HG03432 (cell line): ENCODE measurements around the gene ARF1.

Experiments used
- ATAC-seq: cut with Tn5 transposase; IDR thresholded peaks from one replicate; pipeline ENCODE4 v1.9.1; 2021; ENCODE audit warnings: mild to moderate bottlenecking, moderate library complexity; ENCODE audit not compliant: unreplicated experiment

ARF1 gene

DNA sequence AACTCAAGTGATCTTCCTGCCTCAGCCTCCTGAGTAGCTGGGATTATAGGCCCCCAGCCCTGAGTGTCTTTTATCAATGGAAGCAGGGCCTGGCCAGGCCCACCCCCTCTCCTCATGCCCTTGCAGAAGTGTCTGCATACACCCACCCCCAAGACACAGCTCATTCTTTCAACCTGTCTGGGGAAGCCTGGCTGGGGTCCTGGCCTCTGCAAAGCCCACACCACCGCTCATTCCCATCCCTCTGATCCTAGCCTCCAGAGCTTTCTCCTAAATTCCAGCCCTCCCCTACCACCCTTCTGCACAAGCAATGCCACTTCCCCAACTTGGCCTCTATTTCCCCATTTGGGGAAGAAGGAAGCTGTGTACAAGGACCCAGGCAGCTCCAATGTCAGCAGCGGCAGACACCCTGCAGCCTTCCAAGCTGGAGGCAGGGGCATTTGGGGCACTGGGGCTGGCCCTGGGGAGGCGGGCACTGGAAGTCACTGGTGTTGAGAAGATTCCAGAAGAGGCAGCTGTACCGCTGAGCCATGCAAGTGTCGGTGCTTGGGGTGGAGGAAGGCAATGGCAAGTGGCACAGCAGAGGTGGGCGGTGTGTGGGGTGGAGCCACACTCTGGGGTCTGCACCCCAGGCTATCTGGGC lies 33.7 kb upstream of the ARF1 start:
- ATAC-seq: no peak

DNA sequence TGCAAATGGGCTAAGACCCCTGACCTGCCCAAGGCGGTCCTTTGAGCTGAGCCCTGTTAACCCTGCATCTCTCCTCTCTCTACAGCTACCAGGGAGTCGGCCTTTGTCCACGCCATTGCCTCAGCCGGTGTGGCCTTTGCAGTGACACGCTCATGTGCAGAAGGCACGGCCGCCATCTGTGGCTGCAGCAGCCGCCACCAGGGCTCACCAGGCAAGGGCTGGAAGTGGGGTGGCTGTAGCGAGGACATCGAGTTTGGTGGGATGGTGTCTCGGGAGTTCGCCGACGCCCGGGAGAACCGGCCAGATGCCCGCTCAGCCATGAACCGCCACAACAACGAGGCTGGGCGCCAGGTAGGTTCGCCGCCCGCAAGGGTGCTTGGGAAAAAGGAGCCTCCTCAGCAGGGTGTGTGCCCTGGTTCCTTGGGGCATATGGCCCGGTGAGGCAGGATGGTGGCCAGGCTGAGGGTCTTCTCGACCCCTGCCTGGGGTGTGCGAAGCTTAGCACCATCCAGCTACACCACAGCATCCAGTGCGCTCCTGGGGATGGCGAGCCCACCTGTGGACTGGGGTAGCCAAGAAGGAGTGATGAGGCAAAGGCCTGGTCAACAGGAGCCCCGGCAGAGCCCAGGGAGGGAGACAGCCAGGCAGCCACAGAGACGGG lies 31.8 kb upstream of the ARF1 start:
- no peak for ATAC-seq

DNA sequence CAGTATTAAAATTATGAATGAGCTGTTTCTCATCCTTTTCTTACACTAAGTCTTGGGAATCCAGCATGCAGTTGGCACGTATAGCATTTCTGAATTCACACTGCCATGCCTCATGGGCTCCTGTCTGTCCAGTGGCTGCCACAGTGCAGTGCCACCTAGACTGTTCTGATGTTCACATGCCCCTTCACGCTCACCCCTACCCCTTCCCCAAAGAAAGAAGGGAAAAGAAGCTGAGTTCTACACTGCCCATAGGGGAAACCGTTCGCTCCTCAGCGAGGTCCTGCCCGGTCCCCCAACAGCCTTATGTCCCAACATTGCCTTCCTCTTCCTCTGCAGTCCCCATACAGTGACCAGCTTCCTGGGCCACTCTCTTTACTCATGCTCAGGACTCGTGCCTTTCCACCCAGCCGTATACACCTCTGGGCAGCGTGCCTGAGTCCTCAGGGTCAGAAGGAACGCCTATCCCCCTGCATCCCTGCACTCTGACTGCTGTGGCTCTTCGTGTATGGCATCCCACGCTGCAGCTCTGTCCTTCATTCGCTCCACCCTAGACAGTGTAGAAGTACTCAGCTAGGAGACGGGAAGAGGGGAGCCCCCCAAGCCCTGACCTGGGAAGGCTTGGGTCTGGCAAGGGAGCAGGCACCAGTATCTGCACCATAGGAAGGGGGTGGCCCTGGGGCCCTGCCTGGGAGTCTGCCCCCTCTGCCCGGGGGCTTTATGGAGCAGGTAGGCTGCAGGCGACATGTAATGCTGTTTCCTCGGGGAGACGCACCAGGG lies 24.1 kb upstream of the ARF1 start:
- no peak for ATAC-seq

DNA sequence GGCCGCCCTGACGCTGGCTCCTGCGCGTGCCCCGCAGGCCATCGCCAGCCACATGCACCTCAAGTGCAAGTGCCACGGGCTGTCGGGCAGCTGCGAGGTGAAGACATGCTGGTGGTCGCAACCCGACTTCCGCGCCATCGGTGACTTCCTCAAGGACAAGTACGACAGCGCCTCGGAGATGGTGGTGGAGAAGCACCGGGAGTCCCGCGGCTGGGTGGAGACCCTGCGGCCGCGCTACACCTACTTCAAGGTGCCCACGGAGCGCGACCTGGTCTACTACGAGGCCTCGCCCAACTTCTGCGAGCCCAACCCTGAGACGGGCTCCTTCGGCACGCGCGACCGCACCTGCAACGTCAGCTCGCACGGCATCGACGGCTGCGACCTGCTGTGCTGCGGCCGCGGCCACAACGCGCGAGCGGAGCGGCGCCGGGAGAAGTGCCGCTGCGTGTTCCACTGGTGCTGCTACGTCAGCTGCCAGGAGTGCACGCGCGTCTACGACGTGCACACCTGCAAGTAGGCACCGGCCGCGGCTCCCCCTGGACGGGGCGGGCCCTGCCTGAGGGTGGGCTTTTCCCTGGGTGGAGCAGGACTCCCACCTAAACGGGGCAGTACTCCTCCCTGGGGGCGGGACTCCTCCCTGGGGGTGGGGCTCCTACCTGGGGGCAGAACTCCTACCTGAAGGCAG lies 23.4 kb upstream of the ARF1 start:
- ATAC-seq: no peak

DNA sequence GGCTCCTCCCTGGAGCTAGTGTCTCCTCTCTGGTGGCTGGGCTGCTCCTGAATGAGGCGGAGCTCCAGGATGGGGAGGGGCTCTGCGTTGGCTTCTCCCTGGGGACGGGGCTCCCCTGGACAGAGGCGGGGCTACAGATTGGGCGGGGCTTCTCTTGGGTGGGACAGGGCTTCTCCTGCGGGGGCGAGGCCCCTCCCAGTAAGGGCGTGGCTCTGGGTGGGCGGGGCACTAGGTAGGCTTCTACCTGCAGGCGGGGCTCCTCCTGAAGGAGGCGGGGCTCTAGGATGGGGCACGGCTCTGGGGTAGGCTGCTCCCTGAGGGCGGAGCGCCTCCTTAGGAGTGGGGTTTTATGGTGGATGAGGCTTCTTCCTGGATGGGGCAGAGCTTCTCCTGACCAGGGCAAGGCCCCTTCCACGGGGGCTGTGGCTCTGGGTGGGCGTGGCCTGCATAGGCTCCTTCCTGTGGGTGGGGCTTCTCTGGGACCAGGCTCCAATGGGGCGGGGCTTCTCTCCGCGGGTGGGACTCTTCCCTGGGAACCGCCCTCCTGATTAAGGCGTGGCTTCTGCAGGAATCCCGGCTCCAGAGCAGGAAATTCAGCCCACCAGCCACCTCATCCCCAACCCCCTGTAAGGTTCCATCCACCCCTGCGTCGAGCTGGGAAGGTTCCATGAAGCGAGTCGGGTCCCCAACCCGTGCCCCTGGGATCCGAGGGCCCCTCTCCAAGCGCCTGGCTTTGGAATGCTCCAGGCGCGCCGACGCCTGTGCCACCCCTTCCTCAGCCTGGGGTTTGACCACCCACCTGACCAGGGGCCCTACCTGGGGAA lies 22.7 kb upstream of the ARF1 start:
- ATAC-seq: no peak

DNA sequence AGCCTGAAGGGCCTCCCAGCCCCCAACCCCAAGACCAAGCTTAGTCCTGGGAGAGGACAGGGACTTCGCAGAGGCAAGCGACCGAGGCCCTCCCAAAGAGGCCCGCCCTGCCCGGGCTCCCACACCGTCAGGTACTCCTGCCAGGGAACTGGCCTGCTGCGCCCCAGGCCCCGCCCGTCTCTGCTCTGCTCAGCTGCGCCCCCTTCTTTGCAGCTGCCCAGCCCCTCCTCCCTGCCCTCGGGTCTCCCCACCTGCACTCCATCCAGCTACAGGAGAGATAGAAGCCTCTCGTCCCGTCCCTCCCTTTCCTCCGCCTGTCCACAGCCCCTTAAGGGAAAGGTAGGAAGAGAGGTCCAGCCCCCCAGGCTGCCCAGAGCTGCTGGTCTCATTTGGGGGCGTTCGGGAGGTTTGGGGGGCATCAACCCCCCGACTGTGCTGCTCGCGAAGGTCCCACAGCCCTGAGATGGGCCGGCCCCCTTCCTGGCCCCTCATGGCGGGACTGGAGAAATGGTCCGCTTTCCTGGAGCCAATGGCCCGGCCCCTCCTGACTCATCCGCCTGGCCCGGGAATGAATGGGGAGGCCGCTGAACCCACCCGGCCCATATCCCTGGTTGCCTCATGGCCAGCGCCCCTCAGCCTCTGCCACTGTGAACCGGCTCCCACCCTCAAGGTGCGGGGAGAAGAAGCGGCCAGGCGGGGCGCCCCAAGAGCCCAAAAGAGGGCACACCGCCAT lies 21.9 kb upstream of the ARF1 start:
- ATAC-seq: no peak

DNA sequence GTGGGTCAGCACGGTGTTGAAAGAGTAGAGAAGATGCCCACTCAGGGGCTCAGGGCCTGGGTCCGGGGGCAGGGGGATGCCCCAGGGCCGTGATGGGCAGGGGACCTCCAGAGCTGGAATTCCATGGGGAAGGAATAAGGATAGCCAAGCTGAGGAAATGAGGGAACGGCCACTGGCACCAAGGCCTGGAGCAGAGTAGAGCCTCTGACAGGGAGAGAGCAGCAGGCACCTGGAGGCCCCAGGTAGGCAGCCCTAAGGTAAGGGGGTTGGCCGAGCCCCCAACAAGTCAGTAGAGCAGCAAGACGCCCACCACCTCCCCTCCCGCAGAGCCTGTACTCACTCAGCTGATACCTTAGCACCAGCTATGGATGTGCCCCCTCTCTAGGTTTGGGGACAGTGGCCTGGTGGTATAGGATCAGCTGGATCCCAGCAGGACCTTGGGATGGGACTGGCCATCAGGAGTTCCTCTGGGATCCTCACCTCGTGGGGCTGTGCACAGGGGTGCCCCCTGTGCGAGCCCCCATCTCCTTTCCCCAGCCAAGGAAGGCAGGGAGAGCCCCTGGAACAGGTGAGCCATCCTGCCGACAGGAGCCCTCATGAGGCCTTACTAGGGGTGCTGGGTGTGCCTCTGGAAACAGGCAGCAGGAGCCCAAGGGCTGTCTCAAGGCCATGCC lies 21.0 kb upstream of the ARF1 start:
- ATAC-seq: no peak

DNA sequence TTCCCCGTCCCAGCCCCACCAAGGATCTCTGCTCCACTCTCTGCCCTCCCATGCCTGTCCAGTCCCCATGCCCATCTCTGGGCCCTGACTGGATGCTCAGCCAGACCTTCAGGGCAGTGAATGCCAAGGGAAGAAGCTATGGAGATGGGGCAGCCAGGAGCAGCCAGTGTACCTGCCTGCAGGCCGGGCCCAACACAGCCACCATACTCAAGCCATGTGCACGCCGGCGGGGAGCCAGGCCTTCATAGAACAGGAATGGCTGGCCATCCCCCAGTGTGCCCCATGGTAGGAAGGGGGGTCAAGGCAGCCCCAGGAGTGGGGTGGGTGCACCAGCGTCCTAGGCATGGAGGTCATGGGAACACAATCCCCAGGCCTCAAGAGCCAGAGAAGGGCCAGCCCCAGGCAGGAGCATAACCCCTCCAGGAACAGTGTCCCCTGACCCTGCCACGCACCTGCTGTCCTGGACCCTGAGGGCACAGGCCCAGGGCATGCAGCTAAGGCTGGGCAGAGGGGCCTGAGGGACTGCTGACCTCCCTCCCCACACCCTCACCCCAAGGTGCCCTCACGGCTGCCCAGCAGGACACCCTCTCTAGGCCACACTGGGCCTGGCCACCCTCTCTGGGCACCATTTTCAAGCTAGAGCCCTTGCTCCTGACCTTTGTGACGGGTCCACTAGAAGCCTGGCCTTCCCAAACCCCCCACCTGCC lies 20.3 kb upstream of the ARF1 start:
- ATAC-seq: no peak

DNA sequence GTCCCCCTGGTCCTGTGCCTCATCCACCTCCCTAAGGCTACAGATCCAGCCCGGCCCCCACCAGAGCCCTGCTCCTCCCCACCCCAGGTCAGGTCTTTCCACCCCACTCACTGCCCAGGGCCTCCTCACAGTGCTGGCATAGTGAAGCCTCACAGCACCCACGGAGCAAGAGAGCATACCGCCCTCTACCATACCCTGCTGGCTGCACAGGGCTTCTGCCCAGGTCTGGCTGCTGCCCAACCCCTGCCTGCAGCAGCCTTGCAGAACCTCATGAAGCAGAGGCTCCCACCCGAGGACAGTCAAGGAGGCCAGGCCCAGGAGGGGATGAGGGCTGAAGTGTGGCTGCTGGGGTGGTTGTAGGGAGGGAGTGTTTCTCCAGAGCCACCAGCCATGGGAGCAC lies 19.7 kb upstream of the ARF1 start:
- no peak for ATAC-seq

DNA sequence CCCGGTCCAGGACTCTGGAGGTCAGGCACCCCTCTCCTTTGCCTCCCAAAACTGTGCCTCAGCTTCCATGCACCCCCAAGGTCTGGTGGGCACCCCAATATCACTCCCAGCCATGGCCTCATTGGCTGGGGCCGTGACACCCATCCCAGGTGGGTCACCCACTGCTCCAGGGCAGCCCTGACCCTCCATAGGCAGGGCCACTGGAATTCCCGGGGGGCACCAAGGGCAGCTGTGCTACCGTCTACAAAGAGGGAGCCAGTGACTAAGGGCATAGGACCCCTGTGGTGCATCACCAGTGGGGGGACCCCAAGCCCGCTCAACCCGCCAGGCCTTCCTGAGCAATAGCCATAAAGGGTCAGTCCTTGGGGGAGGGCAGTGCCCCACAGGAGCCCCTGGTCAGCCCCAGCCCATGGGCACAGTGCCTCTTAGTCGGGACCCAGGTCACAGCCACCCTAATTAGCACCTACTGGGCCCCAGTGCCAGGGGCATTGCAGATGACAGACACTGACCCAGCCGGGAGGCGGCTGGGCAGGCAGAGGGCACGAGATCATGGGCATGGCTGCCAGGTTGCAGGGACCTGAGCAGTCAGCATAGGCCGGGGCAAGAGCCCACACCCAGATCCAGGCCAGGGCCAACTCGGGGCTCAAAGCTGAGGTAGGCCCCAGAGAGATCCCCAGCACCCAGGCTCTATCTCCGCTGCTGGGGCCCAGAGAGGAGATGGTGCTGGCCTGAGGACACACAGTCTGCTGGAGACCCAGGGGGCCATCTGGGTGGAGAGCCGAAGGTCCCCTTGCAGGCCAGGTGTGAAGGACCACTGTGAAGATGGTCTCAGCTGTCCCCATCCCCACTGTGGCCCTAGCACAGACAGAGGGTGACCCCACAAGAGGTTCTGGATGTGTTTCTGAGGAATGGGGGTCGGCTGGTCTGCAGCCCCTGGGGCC lies 19.0 kb upstream of the ARF1 start:
- ATAC-seq: no peak

DNA sequence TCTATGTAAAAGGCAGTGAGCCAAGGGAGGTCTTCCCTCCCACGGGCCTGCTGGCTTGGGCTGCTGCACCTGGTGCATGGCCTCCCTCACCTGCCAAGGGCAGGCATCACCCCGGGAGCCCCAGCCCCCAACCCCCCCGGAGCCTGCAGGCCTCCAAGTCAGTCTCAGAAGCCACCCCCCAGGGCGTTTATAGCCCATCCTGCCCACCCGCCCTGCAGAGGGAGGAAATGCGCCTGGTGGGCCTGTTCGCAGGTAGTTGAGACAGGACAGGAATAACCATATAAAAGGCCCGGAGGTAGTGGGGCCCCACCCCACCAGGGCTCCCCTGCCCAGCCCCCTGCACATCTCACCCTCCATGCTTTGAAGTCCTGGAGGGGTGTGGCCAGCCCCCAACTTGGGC lies 18.2 kb upstream of the ARF1 start:
- ATAC-seq: no peak

DNA sequence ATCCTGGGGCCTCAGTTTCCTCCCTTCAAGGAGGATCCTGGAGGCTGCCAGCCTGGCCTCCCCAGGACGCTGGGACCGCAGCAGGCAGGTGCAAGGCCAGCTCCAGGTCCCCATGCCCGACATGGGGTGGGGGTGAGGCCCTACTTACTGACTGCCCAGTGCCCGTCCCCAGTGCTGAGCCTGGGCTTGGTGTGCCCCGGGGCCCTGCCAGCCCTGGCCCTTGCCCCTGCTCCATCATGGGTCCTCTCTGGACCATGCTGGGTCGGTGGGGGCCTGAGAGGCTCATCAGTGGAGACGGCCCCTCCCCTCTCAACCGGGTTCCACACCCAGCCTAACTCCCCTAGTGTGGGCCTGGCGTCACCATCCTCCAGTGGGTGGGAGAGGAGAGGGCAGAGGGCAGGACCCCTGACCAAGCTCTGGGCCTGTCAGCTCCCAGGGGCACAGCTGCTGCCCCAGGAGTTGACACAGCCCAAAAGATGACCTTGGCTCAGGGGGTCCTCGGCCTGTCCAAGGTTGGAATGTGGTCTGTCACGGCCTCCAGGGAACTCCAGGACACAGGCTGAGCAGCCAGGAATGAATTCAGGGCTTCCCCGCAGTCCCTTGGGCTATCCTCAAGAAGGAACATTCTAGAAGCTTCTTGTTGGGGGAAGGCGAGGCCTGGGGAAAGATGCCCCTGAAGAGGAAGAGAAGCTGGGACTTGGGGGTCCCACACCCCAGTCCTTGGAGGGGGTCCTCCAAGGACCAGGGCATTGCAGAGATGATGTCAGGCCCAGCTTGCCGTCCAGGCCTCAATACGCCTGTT lies 17.6 kb upstream of the ARF1 start:
- ATAC-seq: no peak

DNA sequence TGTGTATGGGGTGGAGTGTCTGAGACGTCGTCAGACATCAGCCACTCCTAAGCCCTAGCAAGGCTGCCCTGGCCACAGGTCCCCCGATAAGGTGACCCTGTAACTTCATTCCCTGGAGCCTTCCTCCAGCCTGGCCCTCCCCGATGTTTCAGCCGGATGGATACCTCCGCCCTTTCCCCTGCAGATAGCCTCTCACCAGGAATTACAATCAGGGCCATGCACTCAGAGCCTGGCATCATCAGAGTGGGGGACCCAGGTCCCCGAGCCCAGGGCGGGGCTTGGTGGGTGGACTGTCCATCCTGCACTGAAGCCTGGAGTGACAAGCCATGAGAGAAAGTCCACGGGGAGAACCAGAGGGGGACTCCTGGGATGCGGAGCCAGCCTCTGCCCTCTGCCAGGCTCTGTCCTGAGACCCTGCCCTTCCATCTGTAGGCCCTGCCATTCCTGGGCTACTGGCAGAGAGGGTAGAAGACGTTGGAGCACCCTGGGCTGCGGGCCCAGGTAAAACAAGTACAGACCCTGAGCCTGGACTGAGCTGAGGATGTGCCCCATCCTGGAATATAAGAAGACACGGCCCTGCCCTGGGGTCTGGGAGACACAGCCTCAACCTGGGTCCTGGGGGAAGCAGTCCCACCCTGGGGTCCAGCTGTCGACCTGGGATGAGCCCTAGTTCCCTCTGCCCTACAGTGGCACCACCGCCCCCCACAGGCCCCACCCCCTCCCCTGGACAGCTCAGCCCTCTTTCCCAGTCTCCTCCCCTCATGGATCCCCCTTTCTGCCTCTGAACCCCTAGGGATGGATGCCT lies 16.8 kb upstream of the ARF1 start:
- no peak for ATAC-seq

DNA sequence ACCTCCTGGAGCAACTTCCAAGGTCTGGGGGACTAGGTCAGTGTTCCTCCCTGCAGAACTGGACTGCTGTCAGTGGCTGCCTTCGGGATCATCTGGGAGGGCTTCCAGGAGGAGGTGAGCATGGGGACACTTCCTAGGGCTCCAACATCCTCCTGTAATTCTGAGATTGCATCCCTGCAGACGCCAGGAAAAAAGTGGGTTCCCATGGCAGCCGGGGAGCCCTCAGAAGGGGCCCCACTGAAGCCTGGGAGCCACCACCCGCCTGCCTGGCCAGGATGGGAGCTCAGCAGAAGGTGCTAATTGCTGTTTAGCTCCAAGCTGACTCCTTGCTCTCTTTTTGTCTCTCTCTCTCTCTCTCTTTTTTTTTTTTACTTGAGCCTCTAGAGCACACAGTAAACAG lies 16.1 kb upstream of the ARF1 start:
- ATAC-seq: no peak

DNA sequence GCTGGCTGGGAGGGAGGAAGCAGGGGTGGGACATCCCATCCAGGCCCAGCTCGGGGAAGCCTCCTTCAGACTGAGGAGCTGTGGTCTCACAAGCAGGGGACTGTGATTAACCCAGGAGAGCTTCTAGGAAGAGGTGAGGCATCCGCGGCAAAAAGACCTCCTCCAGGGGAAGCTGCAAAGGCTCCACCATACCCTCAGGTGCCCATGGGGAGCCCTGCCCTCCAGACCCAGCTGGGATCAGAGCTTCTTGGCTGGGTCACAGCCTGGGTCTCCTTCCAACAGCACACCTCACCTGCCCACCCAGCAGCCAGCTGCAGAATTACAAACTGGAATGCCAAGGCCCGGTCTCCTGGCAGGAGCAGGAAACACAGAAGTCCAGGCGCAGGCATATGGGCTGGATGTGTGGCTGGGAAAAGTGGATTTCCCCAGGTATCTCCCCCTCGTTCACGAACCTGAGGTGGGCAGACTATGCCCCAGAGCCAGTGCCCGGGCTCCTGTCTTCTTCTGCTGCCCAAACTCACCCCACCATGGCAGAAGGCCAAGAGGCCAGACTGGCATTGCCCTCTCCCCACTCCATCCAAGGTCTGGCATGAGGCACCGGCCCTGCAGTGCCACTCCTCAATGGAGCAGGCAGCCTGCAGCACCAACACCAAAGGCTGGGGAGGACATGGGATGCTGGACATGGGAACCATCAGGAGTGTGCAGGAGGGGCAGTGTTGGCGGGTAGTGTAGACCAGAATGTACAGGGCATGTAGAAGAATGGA lies 15.4 kb upstream of the ARF1 start:
- ATAC-seq: no peak
